HK-2 (cell line): Measurements from ENCODE around the gene MCM3AP.
"Not testable (repeated sequence)": the region's sequence is repeated elsewhere in the genome, so short reads cannot be mapped to it uniquely, and the experiment has no call there.

ENCODE experiments used
- DNase-seq: peaks from one replicate; pipeline ENCODE4 v3.0.0-alpha.2; 2018; ENCODE audit not compliant: unreplicated experiment

The MCM3AP gene

GRCh38 chr21:46243960-46244361 lies 41.5 kb downstream of the MCM3AP start:
- DNase-seq, result no peak

- DNase-seq, result no peak
Measured at GRCh38 chr21:46243325-46243724, 42.1 kb downstream of the MCM3AP start.

DNA sequence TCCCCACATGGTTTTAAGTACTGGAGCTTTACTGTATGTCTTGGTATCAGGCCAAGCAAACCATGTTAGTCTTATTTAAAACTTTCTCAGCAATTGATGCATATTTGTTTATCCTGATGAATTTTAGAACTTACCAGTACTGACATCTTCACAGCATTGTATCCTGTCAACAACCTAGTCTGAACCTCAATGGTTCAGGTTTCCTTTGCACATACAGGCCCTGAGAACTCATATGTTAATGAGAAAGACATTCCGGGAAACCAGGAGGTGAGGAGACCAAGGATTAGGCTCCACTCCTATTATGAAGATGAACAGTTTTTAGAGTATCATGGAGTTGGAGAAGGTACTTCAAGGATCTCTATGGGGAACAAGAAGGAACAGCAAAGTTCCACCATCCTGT lies 43.8 kb downstream of the MCM3AP start:
- DNase-seq, result not testable (repeated sequence)

DNA sequence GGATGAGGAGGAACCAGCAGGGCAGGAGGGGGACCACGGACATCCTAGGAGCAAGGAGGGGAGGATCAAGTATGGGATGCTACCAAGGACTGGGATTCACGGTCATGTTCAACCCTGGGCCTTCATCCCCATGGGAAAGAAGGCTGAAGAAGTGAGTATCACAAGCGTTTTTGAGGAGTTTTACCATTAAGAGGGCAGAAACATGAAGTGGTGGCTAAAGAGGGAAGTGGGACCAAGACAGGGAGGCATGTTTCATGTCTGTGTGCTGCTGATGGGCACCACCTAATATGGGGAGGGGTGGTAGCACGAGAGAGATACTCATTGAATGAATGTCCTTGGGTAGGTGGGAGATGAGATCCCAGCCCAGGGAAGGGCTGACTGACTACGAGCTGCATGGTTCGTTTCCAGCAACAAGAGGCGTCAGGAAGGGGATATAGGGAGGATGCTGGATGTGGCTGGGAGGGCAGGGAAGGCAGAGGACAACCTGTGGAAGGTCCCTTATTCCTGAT lies 45.5 kb downstream of the MCM3AP start:
- DNase-seq, result no peak

GRCh38 chr21:46237474-46237873 lies 47.9 kb downstream of the MCM3AP start:
- no peak for DNase-seq

GRCh38 chr21:46234436-46234950 lies 50.9 kb downstream of the MCM3AP start:
- DNase-seq, result no peak

DNA sequence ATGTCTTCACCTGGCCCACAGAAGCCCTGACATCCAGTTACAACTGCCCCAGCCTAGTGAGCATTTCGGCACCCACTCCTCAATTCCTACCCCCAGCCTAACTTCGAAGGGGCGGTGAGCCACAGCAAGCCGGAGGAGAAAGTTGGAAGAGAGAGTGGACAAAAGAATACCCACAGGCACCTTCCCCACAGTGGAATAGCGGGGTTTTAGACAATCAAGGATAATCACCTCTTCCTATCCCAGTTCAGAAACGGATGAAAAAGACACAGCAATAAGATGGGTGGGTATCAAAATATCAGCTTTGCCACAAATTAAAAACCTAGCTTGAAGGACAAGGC lies 55.5 kb downstream of the MCM3AP start:
- no peak for DNase-seq

DNA sequence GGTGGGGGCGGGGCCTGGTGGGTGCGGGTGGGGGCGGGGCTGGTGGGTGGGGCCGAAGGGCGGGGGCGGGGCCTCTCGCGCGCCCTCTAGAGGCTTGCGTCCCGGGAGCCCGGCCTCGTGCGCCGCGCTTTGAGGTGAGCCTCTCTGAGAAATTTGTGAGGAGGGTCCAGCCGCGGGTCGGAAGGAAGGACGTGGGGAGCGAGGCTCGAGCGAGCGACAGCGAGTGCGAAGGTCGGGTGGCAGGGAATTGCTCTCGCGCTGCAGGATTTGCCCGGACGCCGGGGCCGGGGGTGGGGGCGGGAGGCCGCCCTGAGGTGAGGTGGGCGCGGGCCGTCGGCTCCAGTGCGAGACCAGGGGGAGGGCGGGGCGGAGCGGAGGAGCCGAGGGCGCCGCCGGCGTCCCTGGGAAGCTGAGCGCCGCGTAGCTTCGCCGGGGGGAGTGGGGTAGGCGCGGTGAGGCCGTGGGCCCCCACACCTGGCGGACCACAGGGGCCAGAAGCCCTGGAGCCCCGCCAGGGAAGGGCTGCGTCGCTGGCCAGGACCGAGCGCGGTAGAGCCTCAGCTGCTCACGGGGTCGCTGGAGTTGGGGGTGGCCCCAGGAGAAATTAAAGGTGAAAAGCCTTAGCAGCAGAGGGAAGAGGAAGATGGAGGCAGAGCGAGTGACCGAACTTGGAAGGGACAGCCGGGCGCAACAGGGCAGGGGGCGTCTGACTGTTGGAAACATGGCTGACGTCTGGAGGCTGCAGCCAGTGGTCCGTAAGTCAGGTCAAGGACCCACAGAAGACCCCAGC lies 56.1 kb downstream of the MCM3AP start:
- no peak for DNase-seq

DNA sequence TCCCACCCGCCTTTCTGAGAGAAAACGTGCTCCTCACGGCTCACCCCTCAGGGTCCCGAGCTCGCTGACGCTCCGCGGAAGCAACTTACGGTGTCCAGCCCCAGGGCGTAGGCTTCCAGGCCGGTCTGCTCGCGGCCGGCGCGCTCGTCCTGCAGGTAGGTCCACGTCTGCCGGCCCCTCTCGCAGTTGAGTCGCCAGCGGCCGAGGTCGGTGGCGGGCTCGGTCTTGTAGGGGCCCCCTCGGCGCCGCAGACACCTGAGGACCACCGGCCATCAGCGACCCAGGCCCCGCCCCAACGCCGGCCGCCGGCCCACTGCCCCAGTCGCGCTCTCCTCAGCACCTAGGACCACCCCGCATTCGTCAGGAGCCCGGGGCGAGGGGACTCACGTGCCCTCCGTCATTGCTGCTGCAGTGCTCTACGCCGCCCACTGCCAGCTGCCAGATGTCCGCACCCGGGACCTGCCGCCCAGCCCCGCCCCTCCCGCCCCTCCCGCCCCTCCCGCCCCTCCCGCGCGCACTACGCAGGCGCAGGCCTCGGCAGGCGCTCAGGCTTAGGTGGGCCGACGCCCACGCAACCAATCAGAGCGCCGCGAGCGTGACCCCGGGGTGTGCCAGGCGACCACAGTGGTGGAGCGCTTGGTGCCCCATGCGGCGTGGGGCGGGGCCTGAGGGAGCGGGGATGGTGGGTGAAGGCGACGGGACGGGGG lies 56.9 kb downstream of the MCM3AP start, which contains the start of gene LSS:
Gene LSS, minus strand, starts transcription at position 430 of the 707 bp plus-strand sequence. Its CDS starts 29 bp downstream, at position 401.
- peak; percentile 95 for DNase-seq

- no peak for DNase-seq
Measured at GRCh38 chr21:46227811-46228344, 57.5 kb downstream of the MCM3AP start.

GRCh38 chr21:46226920-46227599 lies 58.4 kb downstream of the MCM3AP start:
- DNase-seq, result no peak

GRCh38 chr21:46226146-46226545 lies 59.3 kb downstream of the MCM3AP start:
- no peak for DNase-seq

DNA sequence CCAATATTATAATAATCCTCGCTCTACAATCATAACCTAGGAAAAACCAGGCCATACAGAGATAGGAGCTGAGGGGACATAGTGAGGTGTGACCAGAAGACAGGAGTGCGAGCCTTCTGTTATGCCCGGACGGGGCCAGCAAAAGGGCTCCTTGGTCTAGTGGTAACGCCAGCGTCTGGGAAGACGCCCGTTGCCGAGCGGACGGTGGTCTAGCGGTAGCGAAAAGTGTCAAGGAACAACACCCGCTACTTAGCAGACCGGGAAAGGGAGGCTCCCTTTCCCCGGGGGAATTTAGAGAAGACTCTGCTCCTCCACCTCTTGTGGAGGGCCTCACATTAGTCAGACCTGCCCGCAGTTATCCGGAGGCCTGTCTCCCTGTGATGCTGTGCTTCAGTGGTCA lies 61.8 kb downstream of the MCM3AP start:
- DNase-seq, result not testable (repeated sequence)

- DNase-seq, result no peak
Measured at GRCh38 chr21:46223217-46223616, 62.2 kb downstream of the MCM3AP start.

- DNase-seq, result no peak
Measured at GRCh38 chr21:46222436-46223116, 62.8 kb downstream of the MCM3AP start.

GRCh38 chr21:46221664-46222435 lies 63.6 kb downstream of the MCM3AP start:
- DNase-seq, result no peak

DNA sequence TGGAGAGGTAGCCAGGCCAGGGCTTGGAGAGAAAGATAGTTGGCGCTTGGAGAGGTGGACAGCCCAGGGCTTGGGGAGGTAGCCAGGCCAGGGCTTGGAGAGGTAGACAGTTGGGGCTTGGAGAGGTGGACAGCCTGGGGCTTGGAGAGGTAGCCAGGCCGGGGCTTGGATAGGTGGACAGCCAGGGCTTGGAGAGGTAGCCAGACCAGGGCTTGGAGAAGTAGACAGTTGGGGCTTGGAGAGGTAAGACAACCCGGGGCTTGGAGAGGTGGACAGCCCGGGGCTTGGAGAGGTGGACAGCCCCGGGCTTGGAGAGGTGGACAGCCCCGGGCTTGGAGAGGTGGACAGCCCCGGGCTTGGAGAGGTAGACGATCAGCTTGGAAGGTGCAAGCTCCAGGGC lies 64.6 kb downstream of the MCM3AP start:
- DNase-seq, result no peak

GRCh38 chr21:46220275-46220810 lies 65.1 kb downstream of the MCM3AP start:
- no peak for DNase-seq

- no peak for DNase-seq
Measured at GRCh38 chr21:46219591-46220239, 65.7 kb downstream of the MCM3AP start.
